Heart left ventricle (tissue), 16 donors: ENCODE results near the gene NAA80. TPM values are rescaled to one million over a fixed set of nuclear protein-coding genes. Genes with fewer than 3 reads are reported as not detected.

Experiments
- ATAC-seq, 4 donors: fragments of 200-7000 bp; cut with Tn5 transposase; one replicate each; pipeline ENCODE4 v1.9.1; 2020 to 2022; ENCODE audit warnings: moderate library complexity in 4 of 4, mild to moderate bottlenecking in 3 of 4, moderate number of reproducible peaks in 1 of 4
- DNase-seq, 5 donors: peaks; one replicate each; pipeline ENCODE4 v3.0.0-alpha.2; 2020
- H3K27ac ChIP-seq, 12 donors: fragments of 200-600 bp; sonication (generic) in 4 of 12; one replicate each; pipeline versions ENCODE4 v1.5.0 to v1.8.0; 2016 to 2022; ENCODE audit warnings: mild to moderate bottlenecking in 2 of 12
- H3K27me3 ChIP-seq, 9 donors: fragments of 200-600 bp; sonication (generic) in 2 of 9; one replicate each; pipeline versions ENCODE4 v1.5.1 to v1.8.0; 2016 to 2022; ENCODE audit warnings: mild to moderate bottlenecking in 3 of 9
- H3K36me3 ChIP-seq, 9 donors: fragments of 200-600 bp; sonication (generic) in 2 of 9; one replicate each; pipeline versions ENCODE4 v1.5.0 to v1.8.0; 2018 to 2022; ENCODE audit warnings: mild to moderate bottlenecking in 2 of 9
- H3K4me1 ChIP-seq, 12 donors: fragments of 200-600 bp; sonication (generic) in 4 of 12; one replicate each; pipeline versions ENCODE4 v1.5.0 to v1.8.0; 2016 to 2022; ENCODE audit warnings: mild to moderate bottlenecking in 3 of 12
- H3K4me3 ChIP-seq, 12 donors: fragments of 200-600 bp; sonication (generic) in 4 of 12; one replicate each; pipeline versions ENCODE4 v1.5.0 to v1.8.0; 2017 to 2022; ENCODE audit warnings: mild to moderate bottlenecking in 9 of 12, moderate library complexity in 4 of 12
- H3K9me3 ChIP-seq, 12 donors: fragments of 200-600 bp; sonication (generic) in 4 of 12; one replicate each; pipeline versions ENCODE4 v1.5.0 to v1.8.0; 2016 to 2022; ENCODE audit warnings: mild to moderate bottlenecking in 1 of 12
- CTCF ChIP-seq, 12 donors: fragments of 200-600 bp; sonication (generic) in 4 of 12; IDR thresholded peaks; one replicate each; pipeline versions ENCODE4 v1.5.0 to v1.8.0; 2018 to 2022; ENCODE audit warnings: antibody characterized with exemption in 12 of 12, mild to moderate bottlenecking in 5 of 12
- POLR2A ChIP-seq, 2 donors: fragments of 450-650 bp; IDR thresholded peaks; one replicate each; pipeline ENCODE4 v1.6.1; 2017; ENCODE audit warnings: antibody characterized with exemption in 2 of 2, mild to moderate bottlenecking in 2 of 2, moderate library complexity in 2 of 2
- WGBS, 4 donors: extraction: QIAGEN DNeasy Blood & Tissue Kit in 2 of 4; methylation state at CpG; one replicate each; pipeline versions ENCODE4 v1.1.5 to v1.1.7; 2013 to 2018; 5-methylcytosine and 5-hydroxymethylcytosine counted together
- intact Hi-C, 10 donors: fragments of 100-400 bp; cut with DNase I; formaldehyde crosslinking; loops; one replicate each; pipeline versions ENCODE4 v1.11.1 to v1.14.2; 2022
- polyA plus RNA-seq, 2 donors: library from polyadenylated mRNA; stranded (reverse); fragments of 200-250 nt; gene quantifications; one replicate each; pipeline ENCODE4 v1.2.3, GENCODE V29; 2013
- total RNA-seq, 9 donors: library from RNA; depleted of rRNA in 2 of 9; stranded (reverse); fragments of >200 nt in 2 of 9; fragmentation: NEBNext Ultra II Directional in 3 of 9; extraction: Animal tissue kit (Norgen Biotek cat#: 25700) in 3 of 9; gene quantifications; one replicate each; pipeline versions ENCODE4 v1.1.0 to v1.2.4, GENCODE V29; 2016 to 2023
- donor health status: ischemic (EF 13 %, LVEDD 7.1; RV severe dilation, severe dysfunction).
- donor health status: healthy with polysubstance abuse.
- donor health status: DM: no; HTN: yes; CAD: no.
- donor health status: DM: no; HTN: no; CAD: no.
- donor health status: ischemic (EF 25% LVEDD 6.9; RV normal size, moderate dysfunction).
- donor health status: ischemic (EF 25% LVEDD 5.7; RV mildly dilated, moderate dysfunction).
- donor health status: healthy.
- donor health status: DM: yes; HTN: yes; CAD: no.
- donor health status: ischemic (EF 35%, LVEDD 5.7; RV mildly dilated, moderate dysfunction).
- donor health status: nonischemic (EF 11% LVEDD 7.7; RV severe dilation, severe dysfunction).
- donor health status: DM: yes; HTN: yes; CAD: no.
- donor health status: PGD.
- donor health status: ischemic (EF 29% LVEDD 5.4; RV normal size, mild dysfunction).
- donor health status: nonischemic (EF 23%, LVEDD 6.1; RV moderate dilation, normal function).

Gene NAA80
- total and polyA plus RNA-seq, 11 donors = 5.0 to 13.9 (median 9.8) TPM

- H3K27ac ChIP-seq = peak overlapping the region in 11 of 12 donors; percentile 62 to 100 (median 98)
- intact Hi-C loops = loop anchor here in 1 of 10 donors (10.0 kb wide), 1 partner anchor 1043 kb away; the partner anchor contains the start of gene MANF
- H3K4me3 ChIP-seq = peak overlapping the region; percentile 30 to 97 (median 64)
- no peak for ATAC-seq
- H3K27me3 ChIP-seq = peaks cover 0 to 4% (median 0%) of the 10 kb centered on the region in 9 donors
- 90 to 100% (median 94%) methylated on average over 9 of the region's 9 CpGs for WGBS, 4 donors
- H3K4me1 ChIP-seq = peaks cover 4 to 61% (median 48%) of the 10 kb centered on the region in 12 donors
- H3K9me3 ChIP-seq = no peaks in the 10 kb centered on the region
- peak in 1 of 5 donors; percentile 55 for DNase-seq
- TF ChIP-seq POLR2A (IDR thresholded peaks at IDR 0.05) (no peak), CTCF (IDR thresholded peaks at IDR 0.05) (no peak)
- no peaks in the 10 kb centered on the region for H3K36me3 ChIP-seq
These were observed 42.3 kb upstream of the NAA80 start for GRCh38 chr3:50341537-50341936.

- Histone ChIP-seq H3K27me3 (peaks cover 0 to 4% (median 0%) of the 10 kb centered on the region in 9 donors), H3K36me3 (no peaks in the 10 kb centered on the region), H3K27ac (peak within 1 kb of the TSS; percentile 62 to 100 (median 98)), H3K9me3 (no peaks in the 10 kb centered on the region), H3K4me1 (peaks cover 10 to 63% (median 50%) of the 10 kb centered on the region in 12 donors), H3K4me3 (peak within 1 kb of the TSS; percentile 30 to 97 (median 64))
- TF ChIP-seq POLR2A (IDR thresholded peaks at IDR 0.05) (peak; percentile 30 to 82), CTCF (IDR thresholded peaks at IDR 0.05) (no peak)
- intact Hi-C loops = loop anchor here in 1 of 10 donors (10.0 kb wide), 1 partner anchor 1044 kb away; the partner anchor contains the start of gene MANF
- ATAC-seq (peak in 3 of 4 donors; percentile 34 to 56 (median 51)), DNase-seq (peak; percentile 84 to 90 (median 86))
- WGBS, 4 donors = 7 to 22% (median 10%) methylated on average over 25 to 85 of the region's 85 CpGs
These were observed 41.5 kb upstream of the NAA80 start, which contains the start of gene RASSF1 for GRCh38 chr3:50340448-50341329. Gene RASSF1 (minus strand): TSS chr3:50340836. CDS start chr3:50340805, 31 bp downstream.

- 27 to 46% (median 40%) methylated on average over 9 of the region's 9 CpGs for WGBS, 4 donors
- TF ChIP-seq POLR2A (IDR thresholded peaks at IDR 0.05) (no peak), CTCF (IDR thresholded peaks at IDR 0.05) (no peak)
- peak overlapping the region; percentile 30 to 97 (median 64) for H3K4me3 ChIP-seq
- H3K36me3 ChIP-seq = no peaks in the 10 kb centered on the region
- intact Hi-C loops = loop anchor here in 1 of 10 donors (10.0 kb wide), 1 partner anchor 1045 kb away; the partner anchor contains the start of gene MANF
- H3K27ac ChIP-seq = peak overlapping the region; percentile 62 to 100 (median 98)
- peaks cover 0 to 4% (median 0%) of the 10 kb centered on the region in 9 donors for H3K27me3 ChIP-seq
- peaks cover 13 to 63% (median 50%) of the 10 kb centered on the region in 12 donors for H3K4me1 ChIP-seq
- H3K9me3 ChIP-seq = no peaks in the 10 kb centered on the region
- ATAC-seq (no peak), DNase-seq (no peak)
These were observed 40.9 kb upstream of the NAA80 start for GRCh38 chr3:50340147-50340447.
